IPS-NIHi7 (cell line): ENCODE data around the gene TMEM108.

Experiments used
- DNase-seq: peaks from one replicate; pipeline ENCODE4 v3.0.0; 2012; ENCODE audit warnings: mixed read lengths; ENCODE audit errors: extremely low spot score

Gene TMEM108

GRCh38 chr3:133383741-133384140 lies 345.6 kb downstream of the TMEM108 start:
- DNase-seq = no peak

GRCh38 chr3:133384331-133385027 lies 346.3 kb downstream of the TMEM108 start:
- peak; percentile 85 for DNase-seq

- no peak for DNase-seq
Measured at GRCh38 chr3:133386876-133387275, 348.7 kb downstream of the TMEM108 start.

- DNase-seq = no peak
Measured at GRCh38 chr3:133387341-133387740, 349.1 kb downstream of the TMEM108 start.

GRCh38 chr3:133388696-133389395 lies 350.7 kb downstream of the TMEM108 start:
- no peak for DNase-seq

- no peak for DNase-seq
Measured at GRCh38 chr3:133390715-133391114, 352.5 kb downstream of the TMEM108 start.

GRCh38 chr3:133393204-133393603 lies 355.0 kb downstream of the TMEM108 start:
- DNase-seq = no peak

- DNase-seq = no peak
Measured at GRCh38 chr3:133393691-133394474, 355.7 kb downstream of the TMEM108 start.

- DNase-seq = no peak
Measured at GRCh38 chr3:133394561-133395311, 356.5 kb downstream of the TMEM108 start.

GRCh38 chr3:133396906-133397305 lies 358.7 kb downstream of the TMEM108 start:
- no peak for DNase-seq

GRCh38 chr3:133400006-133400515 lies 361.9 kb downstream of the TMEM108 start, which contains the start of gene BFSP2:
Gene BFSP2 (plus strand): TSS chr3:133400056. CDS start chr3:133400084, 28 bp downstream.
- no peak for DNase-seq

- no peak for DNase-seq
Measured at GRCh38 chr3:133401374-133402135, 363.4 kb downstream of the TMEM108 start.

GRCh38 chr3:133404920-133405319 lies 366.7 kb downstream of the TMEM108 start:
- DNase-seq = no peak

- DNase-seq = no peak
Measured at GRCh38 chr3:133408366-133408765, 370.2 kb downstream of the TMEM108 start.

- no peak for DNase-seq
Measured at GRCh38 chr3:133408961-133409360, 370.8 kb downstream of the TMEM108 start.

- DNase-seq = no peak
Measured at GRCh38 chr3:133410191-133410892, 372.2 kb downstream of the TMEM108 start.

- no peak for DNase-seq
Measured at GRCh38 chr3:133412183-133413132, 374.3 kb downstream of the TMEM108 start.

- no peak for DNase-seq
Measured at GRCh38 chr3:133413161-133414020, 375.2 kb downstream of the TMEM108 start.
